GM12878 (cell line): ENCODE data around the gene SAP30L. TPM values are rescaled to one million over a fixed set of nuclear protein-coding genes. Genes with fewer than 3 reads are reported as not detected.

Experiments
- NFIC ChIP-seq: IDR thresholded peaks from 2 replicates; pipeline ENCODE4 v1.6.1; 2012; ENCODE audit warnings: low read depth, mild to moderate bottlenecking, inconsistent platforms, low read length, moderate library complexity
- SKIL ChIP-seq: fragments of 450-650 bp; IDR thresholded peaks from 2 replicates; pipeline ENCODE4 v1.6.1; 2017; ENCODE audit warnings: mild to moderate bottlenecking, low read depth, inconsistent platforms; ENCODE audit not compliant: poor library complexity, severe bottlenecking
- SRF ChIP-seq, 2 experiments: IDR thresholded peaks; 2 replicates each; pipeline ENCODE4 v1.6.1; 2011; ENCODE audit warnings: low read depth in 2 of 2, low read length in 2 of 2, mild to moderate bottlenecking in 1 of 2, moderate library complexity in 1 of 2
- TBL1XR1 ChIP-seq: IDR thresholded peaks from 2 replicates; pipeline ENCODE4 v1.6.1; 2012; ENCODE audit warnings: low read depth, low read length, improper control_type of control experiment
- ZNF592 ChIP-seq: fragments of 450-650 bp; IDR thresholded peaks from 2 replicates; pipeline ENCODE4 v1.6.1; 2017; ENCODE audit warnings: mild to moderate bottlenecking, moderate library complexity
- polyA plus RNA-seq, 11 experiments: library from polyadenylated mRNA; depleted of rRNA in 4 of 11; unstranded in 6 of 11; stranded (reverse) in 5 of 11; fragments of >200 nt; fragmentation: Nextera tagmentation in 4 of 11; fragmentation: Illumina TruSeq in 1 of 11; extraction: Ambion mirVana in 4 of 11; extraction: Trizol in 1 of 11; gene quantifications; 1 replicate in 1 of 11; 2 replicates in 10 of 11; pipeline versions ENCODE4 v1.2.1 to v1.2.3, GENCODE V29; 2011 to 2016; ENCODE audit warnings: inconsistent platforms in 2 of 11, missing spikeins in 2 of 11, low read depth in 1 of 11
- total RNA-seq, 4 experiments: library from RNA; depleted of rRNA in 3 of 4; stranded (reverse); fragments of >200 nt in 3 of 4; fragmentation: Illumina TruSeq in 1 of 4; extraction: Trizol in 1 of 4; gene quantifications; 2 replicates each; pipeline versions ENCODE4 v1.2.1 to v1.2.3, GENCODE V29; 2013 to 2021

The SAP30L gene
- total and polyA plus RNA-seq, 10 of the 15 experiments (the other 5 are each of a cell fraction or from before 2014, with no cell fraction given) = 2.4 to 36.8 (median 15.7) TPM

GRCh38 chr5:154505567-154505966 lies 59.8 kb downstream of the SAP30L start (continued):
- TF ChIP-seq ZNF592 (no peak), TBL1XR1 (no peak), SKIL (no peak), NFIC (no peak), SRF (IDR thresholded peaks at IDR 0.05; ENCODE audit: low read depth in 2 of 2, low read length in 2 of 2) (no peak)
- TF ChIP-seq, all 136 proteins: peak for 0
